Parathyroid adenoma (tissue), 2 donors: Measurements from ENCODE around the gene LRCH1.

ENCODE experiments used
- H2AFZ ChIP-seq: fragments of 300-600 bp; sonication (generic); one replicate; pipeline ENCODE4 v1.7.0; 2017; ENCODE audit warnings: antibody characterized with exemption, mild to moderate bottlenecking
- H3K27ac ChIP-seq: fragments of 300-600 bp; sonication (generic); one replicate; pipeline ENCODE4 v1.7.0; 2017
- H3K27me3 ChIP-seq: fragments of 300-600 bp; sonication (generic); one replicate; pipeline ENCODE4 v1.7.0; 2017; ENCODE audit warnings: low read length; ENCODE audit not compliant: control insufficient read depth, insufficient read depth
- H3K36me3 ChIP-seq: fragments of 300-600 bp; sonication (generic); one replicate; pipeline ENCODE4 v1.7.0; 2017; ENCODE audit warnings: low read length; ENCODE audit not compliant: control insufficient read depth, insufficient read depth
- H3K4me1 ChIP-seq: fragments of 300-600 bp; sonication (generic); one replicate; pipeline ENCODE4 v1.7.0; 2017; ENCODE audit warnings: control low read depth
- H3K4me2 ChIP-seq: fragments of 300-600 bp; sonication (generic); one replicate; pipeline ENCODE4 v1.7.0; 2017; ENCODE audit warnings: low read length
- H3K4me3 ChIP-seq: fragments of 300-600 bp; sonication (generic); one replicate; pipeline ENCODE4 v1.7.0; 2017; ENCODE audit warnings: low read depth, low read length
- H3K79me2 ChIP-seq: fragments of 300-600 bp; sonication (generic); one replicate; pipeline ENCODE4 v1.7.0; 2017; ENCODE audit warnings: control low read depth
- H3K9ac ChIP-seq: fragments of 300-600 bp; sonication (generic); one replicate; pipeline ENCODE4 v1.7.0; 2017; ENCODE audit warnings: mild to moderate bottlenecking
- H3K9me3 ChIP-seq: fragments of 300-600 bp; sonication (generic); one replicate; pipeline ENCODE4 v1.7.0; 2017; ENCODE audit warnings: low read length; ENCODE audit not compliant: control insufficient read depth
- CTCF ChIP-seq: fragments of 300-600 bp; sonication (generic); IDR thresholded peaks from one replicate; pipeline ENCODE4 v1.7.0; 2017; ENCODE audit warnings: antibody characterized with exemption, mild to moderate bottlenecking
- donor health status: primary hyperparathyroidism.

Gene LRCH1

GRCh38 chr13:46617885-46618284 is 64.9 kb downstream of the LRCH1 start:
- Histone ChIP-seq H3K27ac (peak overlapping the region; percentile 87), H3K4me3 (no peak overlapping the region), H2AFZ (no peak overlapping the region), H3K4me1 (peaks cover 31% of the 10 kb centered on the region), H3K36me3 (no peaks in the 10 kb centered on the region), H3K27me3 (no peaks in the 10 kb centered on the region), H3K9me3 (no peaks in the 10 kb centered on the region), H3K9ac (no peak overlapping the region), H3K79me2 (peaks cover 8% of the 10 kb centered on the region), H3K4me2 (no peak overlapping the region)
- no peak for TF ChIP-seq CTCF

GRCh38 chr13:46618694-46619254 is 65.8 kb downstream of the LRCH1 start:
- TF ChIP-seq CTCF, result no peak
- no peak overlapping the region for H3K9ac ChIP-seq
- peaks cover 4% of the 10 kb centered on the region for H3K79me2 ChIP-seq
- no peak overlapping the region for H3K4me2 ChIP-seq
- H3K27ac ChIP-seq, result no peak overlapping the region
- no peak overlapping the region for H2AFZ ChIP-seq
- H3K4me1 ChIP-seq, result peaks cover 30% of the 10 kb centered on the region
- H3K9me3 ChIP-seq, result no peaks in the 10 kb centered on the region
- no peaks in the 10 kb centered on the region for H3K36me3 ChIP-seq
- no peaks in the 10 kb centered on the region for H3K27me3 ChIP-seq
- H3K4me3 ChIP-seq, result no peak overlapping the region

GRCh38 chr13:46620029-46620428 is 67.1 kb downstream of the LRCH1 start:
- Histone ChIP-seq H3K27ac (no peak overlapping the region), H2AFZ (no peak overlapping the region), H3K4me3 (no peak overlapping the region), H3K4me2 (no peak overlapping the region), H3K4me1 (peaks cover 23% of the 10 kb centered on the region), H3K9me3 (no peaks in the 10 kb centered on the region), H3K9ac (no peak overlapping the region), H3K36me3 (no peaks in the 10 kb centered on the region), H3K79me2 (peaks cover 6% of the 10 kb centered on the region), H3K27me3 (no peaks in the 10 kb centered on the region)
- TF ChIP-seq CTCF, result no peak

GRCh38 chr13:46620471-46620870 is 67.5 kb downstream of the LRCH1 start:
- H3K4me1 ChIP-seq, result peaks cover 22% of the 10 kb centered on the region
- no peaks in the 10 kb centered on the region for H3K9me3 ChIP-seq
- no peaks in the 10 kb centered on the region for H3K36me3 ChIP-seq
- TF ChIP-seq CTCF, result no peak
- no peak overlapping the region for H3K9ac ChIP-seq
- H3K4me2 ChIP-seq, result no peak overlapping the region
- peaks cover 10% of the 10 kb centered on the region for H3K79me2 ChIP-seq
- no peak overlapping the region for H2AFZ ChIP-seq
- H3K27ac ChIP-seq, result no peak overlapping the region
- no peak overlapping the region for H3K4me3 ChIP-seq
- no peaks in the 10 kb centered on the region for H3K27me3 ChIP-seq

GRCh38 chr13:46621133-46621532 is 68.2 kb downstream of the LRCH1 start:
- no peaks in the 10 kb centered on the region for H3K27me3 ChIP-seq
- no peaks in the 10 kb centered on the region for H3K9me3 ChIP-seq
- H2AFZ ChIP-seq, result no peak overlapping the region
- no peaks in the 10 kb centered on the region for H3K36me3 ChIP-seq
- peaks cover 10% of the 10 kb centered on the region for H3K79me2 ChIP-seq
- no peak for TF ChIP-seq CTCF
- H3K4me1 ChIP-seq, result peaks cover 22% of the 10 kb centered on the region
- no peak overlapping the region for H3K4me3 ChIP-seq
- H3K9ac ChIP-seq, result no peak overlapping the region
- no peak overlapping the region for H3K27ac ChIP-seq
- no peak overlapping the region for H3K4me2 ChIP-seq
